Stromal cell of bone marrow (primary cell): Measurements from ENCODE around the gene HOOK2.
A peak's percentile ranks its signal among the peaks of the same experiment; 100 is the strongest.
"Not testable (repeated sequence)": the region's sequence is repeated elsewhere in the genome, so short reads cannot be mapped to it uniquely, and the experiment has no call there.

ENCODE experiments used
- DNase-seq: peaks from one replicate; pipeline ENCODE4 v3.0.0-alpha.2; 2012; ENCODE audit warnings: low read depth

HOOK2 gene

GRCh38 chr19:12752056-12752781 is 23.1 kb downstream of the HOOK2 start:
- no peak for DNase-seq

DNA sequence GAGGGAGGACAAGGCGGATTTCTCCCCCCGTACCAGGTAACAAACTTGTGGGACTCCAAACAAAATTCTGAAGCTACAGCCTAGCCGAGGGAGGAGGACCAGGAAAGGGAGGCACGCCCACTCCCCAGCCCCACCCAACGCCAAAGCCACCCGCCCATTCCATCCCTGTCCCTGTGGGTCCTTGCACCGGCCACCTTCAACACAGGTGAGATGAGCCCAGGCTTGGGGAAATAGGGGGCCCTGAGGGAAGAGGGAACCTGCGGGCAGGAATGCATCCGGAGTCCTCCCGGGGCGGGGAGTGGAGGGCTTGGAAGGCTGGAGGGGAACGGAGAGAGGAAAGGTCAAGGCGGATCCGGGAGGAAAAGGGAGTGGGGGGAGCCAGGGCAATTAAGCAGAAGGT is 23.7 kb downstream of the HOOK2 start, which contains the start of gene BEST2:
BEST2 (plus strand) TSS at position 157 of the 400 bp plus-strand sequence. CDS start 802 bp downstream, outside the sequence.
- no peak for DNase-seq

GRCh38 chr19:12750851-12751250 is 24.5 kb downstream of the HOOK2 start:
- DNase-seq, result no peak

- no peak for DNase-seq
Observed at GRCh38 chr19:12749938-12750521, 25.3 kb downstream of the HOOK2 start.

DNA sequence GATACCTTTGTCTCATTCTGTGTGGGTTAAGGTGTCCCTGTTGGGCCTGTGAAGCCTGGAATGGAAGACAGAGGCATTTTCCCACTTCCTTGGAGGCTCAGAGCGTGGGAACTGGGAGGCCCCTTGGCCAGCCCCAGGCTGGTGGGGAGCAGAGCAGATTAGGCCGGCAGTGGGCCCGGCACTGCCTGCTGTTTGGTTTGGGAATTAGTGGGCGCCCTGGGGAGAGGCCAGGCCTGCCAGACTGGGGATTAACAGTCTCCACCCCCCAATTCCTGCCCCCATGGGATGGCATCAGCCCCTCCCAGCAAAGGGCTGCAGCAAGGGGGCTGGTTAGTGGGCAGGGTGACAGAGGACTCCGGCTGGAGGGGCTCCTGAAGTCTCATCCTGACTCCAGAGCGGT is 26.9 kb downstream of the HOOK2 start:
- no peak for DNase-seq

GRCh38 chr19:12745166-12745897 is 30.0 kb downstream of the HOOK2 start:
- no peak for DNase-seq

DNA sequence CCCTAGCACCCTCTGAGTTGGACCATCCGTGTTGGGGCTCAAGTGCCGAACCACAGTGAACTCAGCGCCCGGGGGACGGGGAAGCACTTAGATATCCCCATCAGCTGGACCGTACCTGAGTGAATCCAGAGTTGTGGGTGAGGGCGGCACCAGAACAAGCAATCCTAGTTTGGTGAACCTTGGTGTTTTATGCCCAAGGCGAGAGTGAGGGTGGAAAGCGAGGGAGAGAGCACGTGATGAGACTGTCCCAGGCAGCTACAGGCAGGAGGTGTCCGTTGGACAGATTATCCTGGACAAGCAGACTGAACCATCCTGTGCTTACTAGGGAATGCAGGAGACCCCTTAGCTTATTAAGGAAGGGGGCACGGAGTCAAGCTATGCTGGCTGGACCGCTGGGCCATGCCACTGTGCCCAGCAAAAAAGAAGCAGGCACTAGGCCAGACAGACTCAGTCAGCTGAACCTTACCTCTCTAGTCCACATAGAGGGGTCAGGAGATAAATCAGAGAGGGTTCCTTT is 37.5 kb downstream of the HOOK2 start:
- DNase-seq, result no peak

DNA sequence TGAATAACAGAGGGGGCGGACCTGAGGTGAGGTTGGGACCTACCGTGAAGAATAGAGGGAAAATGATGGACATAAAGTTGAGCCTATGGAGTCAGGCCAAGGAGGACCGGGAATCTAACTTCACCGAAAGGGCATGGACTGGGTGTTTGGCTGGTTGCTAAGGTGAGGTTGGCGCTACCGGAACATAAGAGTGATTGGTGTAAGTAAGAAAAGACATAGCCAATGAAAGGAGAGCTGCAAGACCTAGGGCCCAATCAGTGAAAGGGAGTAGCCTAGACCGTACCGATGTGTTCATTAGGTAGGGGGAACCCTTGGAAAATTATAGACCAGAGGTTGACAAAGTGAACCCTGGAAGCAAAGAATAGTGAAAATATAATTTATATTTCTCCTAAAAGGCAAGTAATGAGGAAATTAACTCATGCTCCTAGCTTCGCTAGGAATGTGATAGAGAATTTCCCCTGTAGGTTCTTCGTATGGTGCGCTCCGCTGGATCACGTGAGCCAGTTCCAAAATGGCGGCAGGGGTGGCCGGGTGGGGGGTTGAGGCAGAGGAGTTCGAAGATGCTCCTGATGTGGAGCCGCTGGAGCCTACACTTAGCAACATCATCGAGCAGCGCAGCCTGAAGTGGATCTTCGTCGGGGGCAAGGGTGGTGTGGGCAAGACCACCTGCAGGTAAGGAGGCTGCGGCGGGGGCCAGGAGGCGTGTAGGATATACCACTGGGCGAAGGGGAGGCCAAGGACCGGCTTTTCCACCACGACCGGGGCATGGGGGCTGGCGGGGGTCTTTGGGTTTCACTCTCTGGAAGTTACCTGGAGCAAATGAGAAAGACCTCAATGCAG is 38.1 kb downstream of the HOOK2 start, which contains the start of gene GET3:
GET3 (plus strand) TSS at position 503 of the 840 bp plus-strand sequence; CDS start at position 512, 9 bp downstream.
- peak; percentile 100 for DNase-seq

- DNase-seq, result peak; percentile 57
Observed at GRCh38 chr19:12733369-12734214, 41.8 kb downstream of the HOOK2 start.

DNA sequence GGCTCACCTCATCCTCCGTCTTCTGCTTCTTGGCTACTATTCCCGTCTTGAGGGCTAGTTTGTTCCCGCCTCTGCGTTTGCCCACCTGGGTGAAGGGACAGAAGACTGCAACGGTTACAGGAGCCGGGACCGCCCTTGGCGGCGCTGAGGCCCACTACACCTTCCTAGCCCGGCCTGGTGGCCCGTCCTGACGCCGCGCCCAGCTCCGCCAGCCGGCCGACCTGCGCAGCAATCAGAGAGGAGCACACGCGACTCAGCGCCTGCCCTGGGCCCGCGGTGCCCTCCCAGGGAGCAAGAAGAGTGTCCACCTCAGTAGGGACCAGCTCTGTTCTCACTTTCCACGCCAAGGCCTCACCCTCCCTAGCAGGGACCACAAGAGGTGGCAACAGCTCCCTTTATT is 44.0 kb downstream of the HOOK2 start:
- no peak for DNase-seq

GRCh38 chr19:12730064-12730463 is 45.3 kb downstream of the HOOK2 start:
- no peak for DNase-seq

GRCh38 chr19:12727745-12728433 is 47.5 kb downstream of the HOOK2 start:
- no peak for DNase-seq

GRCh38 chr19:12726988-12727316 is 48.4 kb downstream of the HOOK2 start:
- no peak for DNase-seq

GRCh38 chr19:12725612-12726011 is 49.7 kb downstream of the HOOK2 start:
- not testable (repeated sequence) for DNase-seq

- DNase-seq, result peak; percentile 31
Observed at GRCh38 chr19:12723641-12724426, 51.5 kb downstream of the HOOK2 start, which contains the start of gene TNPO2. TNPO2 (minus strand) TSS chr19:12723932; CDS start chr19:12720977, 2,955 bp downstream.

GRCh38 chr19:12723381-12723640 is 52.0 kb downstream of the HOOK2 start:
- DNase-seq, result no peak

DNA sequence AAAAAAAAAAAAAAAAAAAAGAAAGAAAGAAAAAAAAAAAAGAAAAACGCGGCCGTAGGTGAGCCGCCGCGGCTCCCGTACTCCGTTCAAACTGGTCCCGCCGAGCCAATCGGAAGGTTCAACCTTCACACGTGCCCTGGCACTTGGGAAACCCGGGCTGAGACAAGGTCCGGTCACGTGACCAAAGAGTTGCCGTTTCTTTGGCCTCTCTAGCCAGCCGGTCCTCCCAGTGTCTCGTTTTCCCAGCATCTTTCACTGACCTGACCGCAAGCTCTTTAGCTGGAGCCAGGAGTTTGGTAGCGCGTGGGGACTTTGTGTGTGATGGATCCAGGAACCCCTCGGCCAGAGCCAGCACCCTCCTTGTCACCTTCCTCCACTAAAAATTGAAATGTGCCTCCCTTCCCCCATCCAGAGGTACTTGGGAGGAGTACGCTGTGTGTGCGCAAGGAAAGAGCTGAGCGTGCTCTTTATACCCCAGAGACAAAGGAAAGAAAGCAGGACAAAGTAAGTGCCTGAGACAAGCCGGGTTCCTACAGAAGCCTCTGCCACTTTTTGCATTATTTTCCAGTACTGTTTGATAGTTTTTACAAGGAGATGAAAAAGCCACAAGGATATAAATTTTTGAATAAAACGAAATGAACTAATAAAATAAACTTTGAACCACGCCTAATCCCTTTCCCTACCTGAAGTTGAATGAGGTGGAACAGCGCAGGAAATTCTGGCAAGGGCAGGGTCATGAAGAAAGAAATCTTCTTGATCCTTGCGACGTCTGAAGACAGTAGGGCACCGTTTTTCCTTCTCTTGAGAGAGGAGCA is 52.6 kb downstream of the HOOK2 start:
- peak; percentile 99 for DNase-seq

- peak; percentile 29 for DNase-seq
Observed at GRCh38 chr19:12721656-12722565, 53.4 kb downstream of the HOOK2 start.
